Limb (tissue), 2 donors: ENCODE measurements around the gene OR8B2.
"Not testable (repeated sequence)": the region's sequence is repeated elsewhere in the genome, so short reads cannot be mapped to it uniquely, and the experiment has no call there.

ENCODE experiments used
- DNase-seq, 2 donors: peaks; one replicate each; pipeline ENCODE4 v3.0.0-alpha.2; 2016; ENCODE audit errors: extremely low spot score in 2 of 2

OR8B2 gene

GRCh38 chr11:124384399-124384798 is at the start of gene OR8B2:
TSS of gene OR8B2 (minus strand) at chr11:124384499. CDS start at chr11:124383343, 1,156 bp downstream.
- DNase-seq, result no peak

GRCh38 chr11:124429599-124429998 is 45.3 kb upstream of the OR8B2 start:
- no peak for DNase-seq

- no peak for DNase-seq
Observed at GRCh38 chr11:124424384-124424921, 40.2 kb upstream of the OR8B2 start, which contains the start of gene OR8B4. TSS of gene OR8B4 (minus strand) at chr11:124424871. CDS start at chr11:124424871, 0 bp downstream.

- DNase-seq, result no peak
Observed at GRCh38 chr11:124421043-124421442, 36.7 kb upstream of the OR8B2 start.

GRCh38 chr11:124415356-124415923 is 31.1 kb upstream of the OR8B2 start:
- peak in 1 of 2 donors; percentile 58 for DNase-seq

- no peak for DNase-seq
Observed at GRCh38 chr11:124409906-124410305, 25.6 kb upstream of the OR8B2 start.

GRCh38 chr11:124405581-124405980 is 21.3 kb upstream of the OR8B2 start:
- DNase-seq, result peak in 1 of 2 donors; percentile 14

- not testable (repeated sequence) for DNase-seq
Observed at GRCh38 chr11:124403186-124403585, 18.9 kb upstream of the OR8B2 start.

- DNase-seq, result peak in 1 of 2 donors; percentile 43
Observed at GRCh38 chr11:124402326-124402922, 18.1 kb upstream of the OR8B2 start.

- no peak for DNase-seq
Observed at GRCh38 chr11:124398924-124399323, 14.6 kb upstream of the OR8B2 start, which contains the start of gene OR8B3. TSS of gene OR8B3 (minus strand) at chr11:124399024. CDS start at chr11:124397351, 1,673 bp downstream.

- not testable (repeated sequence) for DNase-seq
Observed at GRCh38 chr11:124396847-124397246, 12.5 kb upstream of the OR8B2 start.

GRCh38 chr11:124394408-124394807 is 10.1 kb upstream of the OR8B2 start:
- no peak for DNase-seq

GRCh38 chr11:124382857-124383256 is 1.4 kb downstream of the OR8B2 start:
- DNase-seq, result not testable (repeated sequence)

GRCh38 chr11:124380585-124380984 is 3.7 kb downstream of the OR8B2 start:
- no peak for DNase-seq

GRCh38 chr11:124376280-124376679 is 8.0 kb downstream of the OR8B2 start:
- DNase-seq, result no peak

GRCh38 chr11:124359566-124359965 is 24.7 kb downstream of the OR8B2 start:
- no peak for DNase-seq

GRCh38 chr11:124346311-124346955 is 37.9 kb downstream of the OR8B2 start:
- DNase-seq, result no peak

- DNase-seq, result no peak
Observed at GRCh38 chr11:124344346-124344745, 40.0 kb downstream of the OR8B2 start.

- DNase-seq, result no peak
Observed at GRCh38 chr11:124340142-124340447, 44.2 kb downstream of the OR8B2 start.

- no peak for DNase-seq
Observed at GRCh38 chr11:124339396-124340141, 44.7 kb downstream of the OR8B2 start.
